Measurements from ENCODE around the gene SHISA4.
"Not testable (repeated sequence)": the region's sequence is repeated elsewhere in the genome, so short reads cannot be mapped to it uniquely, and the experiment has no call there.

The SHISA4 gene

GRCh38 chr1:201899683-201900429 is 11.2 kb downstream of the SHISA4 start:
- no peak for DNase-seq

DNA sequence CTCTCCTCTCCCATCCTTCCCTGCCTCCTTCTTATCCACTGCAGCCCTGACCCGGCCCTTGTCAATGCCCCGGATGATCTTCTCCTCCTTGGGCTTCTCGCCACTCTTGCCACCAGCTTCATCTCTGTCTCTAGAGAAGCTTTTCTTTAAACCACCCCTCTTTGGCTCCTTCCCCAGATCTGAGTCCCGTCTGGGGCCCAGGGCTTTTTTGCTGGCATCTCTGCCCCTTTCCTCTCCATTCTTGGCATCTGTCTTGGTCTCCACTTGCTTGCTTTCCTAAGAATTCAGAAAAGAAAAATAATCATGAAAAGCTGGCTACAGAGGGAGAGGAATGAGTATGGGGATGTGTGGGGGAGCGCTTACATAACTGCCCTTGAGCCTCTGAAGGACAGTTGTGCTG is 11.8 kb downstream of the SHISA4 start:
- no peak for DNase-seq

- not testable (repeated sequence) for DNase-seq
Measured at GRCh38 chr1:201901036-201901435, 12.3 kb downstream of the SHISA4 start.

DNA sequence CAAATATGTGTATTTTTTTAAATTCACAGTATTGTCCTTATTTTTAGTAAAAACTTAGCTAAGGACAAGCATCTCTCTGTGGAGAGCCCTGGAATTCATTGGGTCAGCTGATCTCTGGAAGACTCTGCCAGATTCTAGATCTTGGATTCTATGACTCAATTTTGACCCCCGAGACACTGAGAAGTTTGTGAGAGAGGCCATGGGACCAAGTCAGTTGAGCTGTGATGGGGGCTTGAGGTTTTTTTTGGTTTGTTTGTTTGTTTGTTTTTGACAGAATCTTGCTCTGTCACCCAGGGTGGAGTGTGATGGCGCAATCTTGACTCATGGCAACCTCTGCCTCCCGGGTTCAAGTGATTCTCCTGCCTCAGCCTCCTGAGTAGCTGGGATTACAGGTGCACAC is 13.5 kb downstream of the SHISA4 start:
- DNase-seq: no peak

DNA sequence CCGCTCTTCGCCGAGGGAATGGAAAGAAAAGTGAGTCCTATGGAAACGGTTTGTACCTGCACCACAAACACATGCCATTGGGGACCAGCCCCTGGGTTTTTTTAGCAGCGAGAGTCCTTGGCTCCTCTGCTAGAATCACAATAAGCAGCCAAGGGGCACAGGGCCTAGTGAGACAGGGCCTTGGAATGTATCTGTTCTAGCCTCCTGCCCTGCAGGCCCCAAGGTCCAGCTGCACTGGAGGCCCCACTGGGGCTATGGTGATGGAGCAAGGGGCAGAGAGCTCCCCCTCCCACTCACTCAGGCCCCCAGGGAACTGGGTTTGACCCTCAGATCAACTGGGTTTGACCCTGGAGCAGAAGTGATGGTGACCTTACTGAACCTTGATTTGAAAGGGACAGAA is 14.4 kb downstream of the SHISA4 start:
- DNase-seq: no peak

- DNase-seq: no peak
Measured at GRCh38 chr1:201904579-201904978, 15.9 kb downstream of the SHISA4 start.

- DNase-seq: no peak
Measured at GRCh38 chr1:201905234-201905890, 16.7 kb downstream of the SHISA4 start.

GRCh38 chr1:201906336-201906735 is 17.6 kb downstream of the SHISA4 start:
- no peak for DNase-seq

DNA sequence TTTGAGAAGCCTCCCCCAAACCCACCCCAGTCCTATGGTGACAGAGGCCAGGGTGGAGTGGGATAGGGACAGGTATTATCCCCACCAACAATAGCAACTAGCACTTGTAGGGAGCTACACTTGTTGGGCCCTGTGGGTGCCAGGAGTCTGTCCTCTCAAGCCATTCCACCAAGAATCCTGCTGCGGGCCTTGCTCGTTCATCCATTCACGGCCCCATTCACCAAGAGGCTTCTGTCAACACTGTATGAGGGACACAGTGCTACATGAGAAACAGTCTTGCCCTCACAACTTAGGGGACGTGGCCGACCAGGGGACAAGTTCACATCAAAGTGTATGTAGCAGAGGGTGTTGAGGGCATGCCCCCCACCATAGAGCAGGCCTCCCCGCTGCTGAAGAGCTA is 18.9 kb downstream of the SHISA4 start:
- no peak for DNase-seq

DNA sequence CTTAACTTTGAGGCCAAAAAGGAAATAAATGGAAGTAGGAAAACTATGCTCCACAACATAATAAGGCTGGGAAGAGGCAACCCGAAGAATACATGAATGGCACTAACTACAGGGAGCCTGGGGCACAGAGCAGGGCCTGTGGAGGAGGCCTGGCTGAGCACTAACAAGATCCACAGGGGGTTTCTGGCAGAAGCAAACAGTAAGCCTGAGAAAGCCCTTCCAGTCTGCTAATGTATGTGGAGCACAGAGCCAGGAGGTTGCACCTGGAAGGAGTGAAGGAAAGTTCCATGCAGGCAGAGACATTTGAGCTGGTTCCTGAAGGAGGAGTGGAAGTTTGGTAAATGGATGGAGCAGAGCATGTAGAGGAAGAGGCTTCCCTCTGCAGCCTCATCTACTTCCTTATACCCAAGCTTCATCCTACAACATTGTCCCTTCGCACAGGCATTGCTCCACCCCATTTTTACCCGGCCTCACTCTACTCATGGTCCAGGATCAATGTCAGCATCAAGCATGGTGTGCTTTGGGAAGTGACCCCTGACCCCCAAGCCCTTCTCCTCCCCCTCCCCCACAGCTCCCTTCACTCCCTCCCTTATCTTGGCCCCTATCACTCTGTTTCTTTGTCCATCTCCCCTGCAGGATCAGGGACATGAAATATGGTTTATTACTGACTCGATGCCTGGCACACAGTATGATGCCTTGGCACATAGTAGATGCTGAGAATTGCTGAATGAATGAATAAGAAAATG is 23.3 kb downstream of the SHISA4 start:
- no peak for DNase-seq

GRCh38 chr1:201912832-201913231 is 24.1 kb downstream of the SHISA4 start:
- no peak for DNase-seq

- DNase-seq: no peak
Measured at GRCh38 chr1:201914456-201915235, 25.9 kb downstream of the SHISA4 start.

GRCh38 chr1:201916649-201917249 is 28.1 kb downstream of the SHISA4 start:
- DNase-seq: no peak

GRCh38 chr1:201917362-201918033 is 28.8 kb downstream of the SHISA4 start:
- no peak for DNase-seq

DNA sequence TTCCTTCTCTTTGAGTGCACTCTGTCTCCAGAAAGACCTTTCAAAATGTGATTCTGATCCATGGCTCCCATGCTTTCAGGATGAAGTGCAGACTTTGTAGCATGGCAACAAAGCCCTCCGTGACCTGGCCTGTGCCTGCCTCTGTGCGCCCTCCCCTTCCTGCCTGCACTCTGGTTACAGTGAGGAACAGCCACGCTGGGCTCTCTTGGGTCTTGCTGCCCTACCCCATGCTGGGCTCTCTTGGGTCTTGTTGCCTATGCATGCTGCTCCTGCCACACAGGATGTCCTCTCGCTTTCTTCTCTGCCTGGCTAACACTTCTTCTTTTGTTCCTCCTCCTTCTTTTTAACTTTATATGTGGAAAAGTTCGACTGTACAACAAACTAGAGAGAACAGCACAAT is 29.6 kb downstream of the SHISA4 start:
- no peak for DNase-seq

GRCh38 chr1:201921952-201922558 is 33.4 kb downstream of the SHISA4 start:
- DNase-seq: no peak

- DNase-seq: no peak
Measured at GRCh38 chr1:201925301-201925567, 36.5 kb downstream of the SHISA4 start.

GRCh38 chr1:201925981-201926645 is 37.4 kb downstream of the SHISA4 start:
- no peak for DNase-seq

GRCh38 chr1:201928266-201928665 is 39.6 kb downstream of the SHISA4 start:
- no peak for DNase-seq

DNA sequence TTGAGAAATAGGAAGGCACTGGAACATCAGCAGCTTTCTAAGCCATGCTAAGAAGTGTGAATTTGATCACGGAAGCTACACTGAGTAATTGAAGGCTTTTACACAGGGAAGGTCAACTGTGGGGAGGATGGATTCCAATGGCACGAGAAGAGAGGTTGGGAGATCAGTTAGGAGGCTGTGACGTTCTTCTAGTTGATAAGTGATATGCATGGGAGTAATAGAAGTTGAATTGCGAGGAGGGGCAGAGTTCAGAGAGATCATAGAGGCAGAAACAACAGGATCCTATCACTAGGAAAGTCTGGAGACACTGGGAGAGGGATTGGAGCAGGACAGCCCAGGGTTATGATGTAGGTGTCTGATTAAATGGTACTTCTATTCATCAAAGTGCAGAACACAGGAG is 41.4 kb downstream of the SHISA4 start:
- DNase-seq: no peak

DNA sequence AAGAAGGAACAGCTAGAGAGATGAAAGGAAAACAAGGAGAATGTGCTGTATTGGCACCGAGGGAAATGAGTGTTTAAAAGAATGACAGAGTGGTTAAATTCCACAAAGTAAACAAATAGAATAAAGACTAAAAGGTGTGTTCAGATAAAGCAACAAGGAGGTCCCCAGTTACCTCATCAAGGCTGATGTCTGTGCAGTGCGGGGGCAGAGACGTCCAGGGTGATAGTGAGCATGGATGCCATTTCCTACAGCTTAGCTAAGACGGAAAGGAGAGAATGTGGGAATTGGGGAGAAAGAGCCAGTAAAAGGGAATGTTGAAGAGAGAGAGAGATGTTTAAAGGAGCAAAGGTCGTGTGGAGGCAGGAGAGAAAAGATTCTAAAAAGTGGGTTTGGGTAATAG is 42.1 kb downstream of the SHISA4 start:
- DNase-seq: no peak

All from effector CD8-positive, alpha-beta T cell (primary cell).